Ovary (tissue), 9 donors: Measurements from ENCODE around the gene AMBRA1. TPM values are rescaled to one million over a fixed set of nuclear protein-coding genes. Genes with fewer than 3 reads are reported as not detected.

ENCODE experiments used
- DNase-seq, 5 donors: peaks; one replicate each; pipeline ENCODE4 v3.0.0-alpha.2; 2019 to 2020
- H3K27ac ChIP-seq, 2 donors: fragments of 200-600 bp; one replicate each; pipeline versions ENCODE4 v1.5.1 to v1.8.0; 2019 to 2022
- H3K27me3 ChIP-seq: fragments of 200-600 bp; one replicate; pipeline ENCODE4 v1.8.0; 2022
- H3K36me3 ChIP-seq: fragments of 200-600 bp; sonication (generic); one replicate; pipeline ENCODE4 v1.5.1; 2019
- H3K4me1 ChIP-seq: one replicate; pipeline ENCODE4 v1.8.1; 2013; ENCODE audit warnings: mild to moderate bottlenecking, moderate library complexity; ENCODE audit not compliant: insufficient read depth
- H3K4me3 ChIP-seq: fragments of 200-600 bp; sonication (generic); one replicate; pipeline ENCODE4 v1.5.1; 2017
- H3K9me3 ChIP-seq, 2 donors: fragments of 200-600 bp in 1 of 2; sonication (generic) in 1 of 2; one replicate each; pipeline versions ENCODE4 v1.5.1 to v1.8.1; 2013 to 2019; ENCODE audit warnings: mild to moderate bottlenecking in 1 of 2, moderate library complexity in 1 of 2
- CTCF ChIP-seq, 3 donors: fragments of 450-650 bp in 2 of 3; fragments of 200-600 bp in 1 of 3; IDR thresholded peaks; one replicate each; pipeline versions ENCODE4 v1.5.1 to v1.8.0; 2016 to 2022; ENCODE audit warnings: antibody characterized with exemption in 3 of 3, mild to moderate bottlenecking in 1 of 3
- EP300 ChIP-seq: sonication (generic); formaldehyde crosslinking; IDR thresholded peaks from one replicate; pipeline ENCODE4 v1.6.1; 2017; ENCODE audit warnings: antibody characterized with exemption
- POLR2A ChIP-seq: fragments of 450-650 bp; IDR thresholded peaks from one replicate; pipeline ENCODE4 v1.6.1; 2017; ENCODE audit warnings: antibody characterized with exemption, mild to moderate bottlenecking, moderate library complexity
- WGBS, 3 donors: extraction: QIAGEN DNeasy Blood & Tissue Kit in 1 of 3; methylation state at CpG; one replicate each; pipeline versions ENCODE4 v1.1.5 to v1.1.7; 2013 to 2017; 5-methylcytosine and 5-hydroxymethylcytosine counted together
- intact Hi-C, 4 donors: fragments of 100-400 bp; cut with DNase I; formaldehyde crosslinking; loops; one replicate each; pipeline versions ENCODE4 v1.11.0 to v1.15.1; 2022 to 2023
- polyA plus RNA-seq, 2 donors: library from polyadenylated mRNA; stranded (reverse); fragments of 200-250 nt in 1 of 2; fragments of 350-450 nt in 1 of 2; fragmentation: Illumina TruSeq in 1 of 2; extraction: RNeasy Lipid Tissue Mini Kit (QIAGEN cat#74804) in 1 of 2; gene quantifications; one replicate each; pipeline ENCODE4 v1.2.3, GENCODE V29; 2013 to 2014
- total RNA-seq, 7 donors: library from RNA; depleted of rRNA in 2 of 7; stranded (reverse); fragments of >200 nt in 2 of 7; fragmentation: NEBNext Ultra II Directional in 3 of 7; extraction: Animal tissue kit (Norgen Biotek cat#: 25700) in 3 of 7; gene quantifications; one replicate each; pipeline versions ENCODE4 v1.1.0 to v1.2.4, GENCODE V29; 2016 to 2023
- donor health status: DM: no; HTN: no; CAD: no; lungs with moderate emphysema.
- donor health status: DM: no; HTN: no; CAD: no.
- donor health status: Bipolar disorder and iron deficiency.
- donor health status: DM: yes; HTN: yes; CAD: no.
- donor health status: DM: no; HTN: no; CAD: no.
- donor health status: DM: yes; HTN: yes; CAD: no.

Gene AMBRA1
- total and polyA plus RNA-seq, 9 donors: 18.7 to 38.1 (median 30.1) TPM

GRCh38 chr11:46527591-46528130, 66.2 kb downstream of the AMBRA1 start:
- H3K4me3 ChIP-seq: no peak overlapping the region
- H3K27me3 ChIP-seq: no peaks in the 10 kb centered on the region
- intact Hi-C loops: no loop called here
- WGBS, 3 donors: 89 to 98% (median 90%) methylated on average over 1 of the region's 1 CpG
- TF ChIP-seq POLR2A: no peak
- no peak for TF ChIP-seq EP300
- no peak for TF ChIP-seq CTCF (IDR thresholded peaks at IDR 0.05)
- peaks cover 2% of the 10 kb centered on the region for H3K4me1 ChIP-seq
- no peaks in the 10 kb centered on the region for H3K36me3 ChIP-seq
- H3K9me3 ChIP-seq: no peaks in the 10 kb centered on the region
- no peak overlapping the region for H3K27ac ChIP-seq
- no peak for DNase-seq

GRCh38 chr11:46526216-46527215, 67.3 kb downstream of the AMBRA1 start:
- Histone ChIP-seq H3K4me3 (no peak overlapping the region), H3K27ac (no peak overlapping the region), H3K4me1 (peaks cover 2% of the 10 kb centered on the region), H3K36me3 (no peaks in the 10 kb centered on the region), H3K9me3 (no peaks in the 10 kb centered on the region), H3K27me3 (no peaks in the 10 kb centered on the region)
- no peak for DNase-seq
- intact Hi-C loops: no loop called here
- TF ChIP-seq EP300 (no peak), CTCF (IDR thresholded peaks at IDR 0.05) (no peak), POLR2A (no peak)
- WGBS, 3 donors: 69 to 79% (median 72%) methylated on average over 2 of the region's 2 CpGs

- TF ChIP-seq POLR2A (no peak), EP300 (no peak), CTCF (IDR thresholded peaks at IDR 0.05) (no peak)
- no peak for DNase-seq
Measured at GRCh38 chr11:46524201-46524770, 69.5 kb downstream of the AMBRA1 start.

GRCh38 chr11:46523290-46523689, 70.5 kb downstream of the AMBRA1 start:
- no peak overlapping the region for H3K4me3 ChIP-seq
- 73 to 77% (median 76%) methylated on average over 6 of the region's 6 CpGs for WGBS, 3 donors
- no peaks in the 10 kb centered on the region for H3K36me3 ChIP-seq
- no peaks in the 10 kb centered on the region for H3K27me3 ChIP-seq
- DNase-seq: no peak
- no peak for TF ChIP-seq POLR2A
- TF ChIP-seq EP300: no peak
- TF ChIP-seq CTCF (IDR thresholded peaks at IDR 0.05): no peak
- H3K4me1 ChIP-seq: peaks cover 3% of the 10 kb centered on the region
- H3K9me3 ChIP-seq: no peaks in the 10 kb centered on the region
- H3K27ac ChIP-seq: no peak overlapping the region
- intact Hi-C loops: no loop called here

More at GRCh38 chr11:46524201-46524770, 69.5 kb downstream of the AMBRA1 start:
- intact Hi-C loops: no loop called here
- no peaks in the 10 kb centered on the region for H3K9me3 ChIP-seq
- H3K27me3 ChIP-seq: no peaks in the 10 kb centered on the region
- H3K27ac ChIP-seq: no peak overlapping the region
- no peaks in the 10 kb centered on the region for H3K36me3 ChIP-seq
- peaks cover 3% of the 10 kb centered on the region for H3K4me1 ChIP-seq
- H3K4me3 ChIP-seq: no peak overlapping the region
